CD4-positive, alpha-beta memory T cell (primary cell): ENCODE data around the gene GHRH. TPM values are rescaled to one million over a fixed set of nuclear protein-coding genes. Genes with fewer than 3 reads are reported as not detected.

Source experiments
- CTCF ChIA-PET: fragments of 350-600 bp; sonication (Branson Sonifier 250); formaldehyde crosslinking; loops from one replicate; lab custom pipeline; 2021; ENCODE audit warnings: inconsistent platforms; ENCODE audit not compliant: partially characterized antibody; lab: Charles Lee
- POLR2A ChIA-PET: fragments of 350-600 bp; sonication (Branson Sonifier 250); formaldehyde crosslinking; loops from one replicate; lab custom pipeline; 2021; ENCODE audit not compliant: partially characterized antibody; lab: Charles Lee
- DNase-seq, 5 donors: peaks; one replicate each; pipeline versions ENCODE4 v3.0.0 to v3.0.0-alpha.2; 2020 to 2022; ENCODE audit warnings: mixed read lengths in 1 of 5
- H3K27ac ChIP-seq: one replicate; pipeline ENCODE4 v1.7.0; 2013; ENCODE audit warnings: low read depth, low read length
- H3K27me3 ChIP-seq: 2 replicates; pipeline ENCODE4 v1.7.0; 2013; ENCODE audit warnings: mild to moderate bottlenecking, low read length, moderate library complexity; ENCODE audit not compliant: insufficient read depth
- H3K36me3 ChIP-seq: 2 replicates; pipeline ENCODE4 v1.7.0; 2013; ENCODE audit warnings: mild to moderate bottlenecking, low read length, moderate library complexity; ENCODE audit not compliant: insufficient read depth
- H3K4me1 ChIP-seq: 2 replicates; pipeline ENCODE4 v1.7.0; 2013; ENCODE audit warnings: mild to moderate bottlenecking, low read length, moderate library complexity; ENCODE audit not compliant: insufficient read depth
- H3K4me3 ChIP-seq, 2 donors: one replicate each; pipeline ENCODE4 v1.7.0; 2013; ENCODE audit warnings: low read length in 2 of 2, mild to moderate bottlenecking in 1 of 2
- H3K9me3 ChIP-seq, 2 donors: one replicate each; pipeline ENCODE4 v1.7.0; 2013; ENCODE audit warnings: low read length in 2 of 2, control low read depth in 1 of 2; ENCODE audit not compliant: control insufficient read depth in 1 of 2
- H3K27ac Mint-ChIP-seq, 7 donors: one replicate each; pipeline ENCODE4 v1.8.0; 2020 to 2021; ENCODE audit warnings: mixed read lengths in 7 of 7, mild to moderate bottlenecking in 6 of 7, inconsistent platforms in 3 of 7, moderate library complexity in 3 of 7
- H3K27me3 Mint-ChIP-seq, 2 donors: one replicate each; pipeline ENCODE4 v1.8.0; 2020 to 2021; ENCODE audit warnings: mixed read lengths in 2 of 2
- H3K36me3 Mint-ChIP-seq, 2 donors: one replicate each; pipeline ENCODE4 v1.8.0; 2020 to 2021; ENCODE audit warnings: mixed read lengths in 2 of 2, inconsistent platforms in 1 of 2, mild to moderate bottlenecking in 1 of 2
- H3K4me1 Mint-ChIP-seq, 4 donors: one replicate each; pipeline ENCODE4 v1.8.0; 2020 to 2021; ENCODE audit warnings: mixed read lengths in 4 of 4, mild to moderate bottlenecking in 1 of 4
- H3K4me3 Mint-ChIP-seq, 8 donors: one replicate each; pipeline ENCODE4 v1.8.0; 2020 to 2021; ENCODE audit warnings: mixed read lengths in 8 of 8, mild to moderate bottlenecking in 7 of 8, moderate library complexity in 6 of 8, inconsistent platforms in 3 of 8
- H3K9me3 Mint-ChIP-seq, 8 donors: one replicate each; pipeline ENCODE4 v1.8.0; 2020 to 2021; ENCODE audit warnings: mixed read lengths in 8 of 8, mild to moderate bottlenecking in 5 of 8, inconsistent platforms in 3 of 8, moderate library complexity in 1 of 8
- intact Hi-C: fragments of 100-400 bp; cut with micrococcal nuclease; formaldehyde crosslinking; loops from one replicate; pipeline ENCODE4 v1.15.1; 2023
- polyA plus RNA-seq, 2 donors: library from polyadenylated mRNA; unstranded; fragments of 300-500 nt; fragmentation: Illumina TruSeq; gene quantifications; one replicate each; pipeline ENCODE4 v1.2.3, GENCODE V29; 2021
- total RNA-seq, 2 experiments: library from RNA; stranded (reverse); gene quantifications; one replicate each; pipeline ENCODE4 v1.2.3, GENCODE V29; 2021

Gene GHRH
- total and polyA plus RNA-seq, 4 experiments from 2014 or later: not detected

DNA sequence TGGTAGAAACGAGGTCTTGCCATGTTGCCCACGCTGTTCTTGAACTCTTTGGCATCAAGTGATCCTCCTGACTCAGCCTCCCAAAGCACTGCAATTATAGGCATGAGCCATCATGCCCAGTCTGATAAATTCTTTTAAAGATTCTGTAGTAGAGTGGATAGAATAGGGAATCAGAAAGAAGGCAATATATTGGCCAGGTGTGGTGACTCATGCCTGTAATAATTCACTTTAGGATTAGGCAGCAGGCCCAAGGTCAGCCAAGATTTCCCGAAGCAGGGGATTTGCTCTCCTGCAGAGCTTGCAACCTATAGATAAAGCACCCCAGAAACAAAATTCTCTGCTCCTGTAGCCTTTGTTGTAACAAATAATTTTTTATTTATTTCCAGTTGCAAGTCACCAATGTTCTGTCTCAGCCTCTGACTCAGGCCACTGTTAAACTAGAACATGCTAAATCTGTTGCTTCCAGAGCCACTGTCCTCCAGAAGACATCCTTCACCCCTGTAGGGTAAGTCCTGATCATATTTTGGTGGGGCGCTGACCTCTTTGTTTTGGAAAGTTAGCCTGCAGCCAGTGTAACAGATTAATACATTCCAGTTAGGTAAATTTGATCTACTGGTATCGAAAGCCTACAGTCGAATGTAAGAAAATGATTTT, 51.8 kb downstream of the GHRH start:
- POLR2A ChIA-PET: no interaction called here
- Histone ChIP-seq H3K36me3 (peaks cover 66% of the 10 kb centered on the region), H3K9me3 (no peaks in the 10 kb centered on the region), H3K4me3 (no peak overlapping the region), H3K4me1 (no peaks in the 10 kb centered on the region), H3K27ac (no peak overlapping the region), H3K27me3 (no peaks in the 10 kb centered on the region)
- no peak for DNase-seq
- Mint-ChIP-seq H3K4me3 (no peak overlapping the region), H3K27ac (no peak overlapping the region), H3K4me1 (peaks cover 0 to 7% (median 2%) of the 10 kb centered on the region in 4 donors), H3K27me3 (no peaks in the 10 kb centered on the region), H3K36me3 (peaks cover 34 to 72% of the 10 kb centered on the region in 2 donors), H3K9me3 (no peaks in the 10 kb centered on the region)
- CTCF ChIA-PET: no interaction called here
- intact Hi-C loops: no loop called here

DNA sequence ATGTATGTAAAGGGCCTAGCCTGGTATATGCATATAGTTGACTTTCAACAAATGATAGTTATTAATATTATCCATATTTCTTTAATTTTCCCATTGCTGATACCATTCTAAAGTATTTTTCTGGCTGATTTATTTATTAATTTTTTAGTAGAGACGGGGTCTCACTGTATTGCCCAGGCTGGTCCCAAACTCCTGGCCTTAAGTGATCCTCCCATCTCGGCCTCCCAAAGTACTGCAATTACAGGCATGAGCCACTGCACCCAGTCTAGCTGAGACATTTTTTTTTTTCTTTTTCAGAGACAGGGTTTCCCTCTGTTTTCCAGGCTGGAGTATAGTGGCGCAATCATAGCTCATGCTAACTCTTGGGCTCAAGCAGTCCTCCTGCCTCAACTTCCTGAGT, 52.4 kb downstream of the GHRH start:
- ChIA-PET POLR2A (no interaction called here), CTCF (no interaction called here)
- peaks cover 67% of the 10 kb centered on the region for H3K36me3 ChIP-seq
- no peaks in the 10 kb centered on the region for H3K4me1 ChIP-seq
- peak overlapping the region in 1 of 7 donors; percentile 35 for H3K27ac Mint-ChIP-seq
- H3K4me3 ChIP-seq: no peak overlapping the region
- peaks cover 37 to 73% of the 10 kb centered on the region in 2 donors for H3K36me3 Mint-ChIP-seq
- H3K9me3 ChIP-seq: no peaks in the 10 kb centered on the region
- H3K4me3 Mint-ChIP-seq: no peak overlapping the region
- H3K27me3 ChIP-seq: no peaks in the 10 kb centered on the region
- H3K4me1 Mint-ChIP-seq: peaks cover 0 to 4% (median 3%) of the 10 kb centered on the region in 4 donors
- no peaks in the 10 kb centered on the region for H3K27me3 Mint-ChIP-seq
- H3K9me3 Mint-ChIP-seq: no peaks in the 10 kb centered on the region
- no peak for DNase-seq
- H3K27ac ChIP-seq: no peak overlapping the region
- intact Hi-C loops: no loop called here

DNA sequence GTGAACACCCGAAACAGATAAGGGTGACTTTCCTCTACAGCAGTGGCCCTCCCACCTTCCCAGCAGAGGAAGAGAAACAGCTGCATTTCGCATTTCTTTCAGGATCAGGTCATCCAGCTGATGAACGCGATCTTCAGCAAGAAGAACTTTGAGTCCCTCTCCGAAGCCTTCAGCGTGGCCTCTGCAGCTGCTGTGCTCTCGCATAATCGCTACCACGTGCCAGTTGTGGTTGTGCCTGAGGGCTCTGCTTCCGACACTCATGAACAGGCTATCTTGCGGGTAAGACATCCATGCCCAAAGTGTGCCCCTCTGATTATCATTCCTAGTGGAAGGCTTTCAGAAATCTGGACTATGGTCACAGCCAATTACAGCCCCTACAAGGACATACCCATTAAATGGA, 54.4 kb downstream of the GHRH start:
- Histone ChIP-seq H3K4me1 (no peaks in the 10 kb centered on the region), H3K27me3 (no peaks in the 10 kb centered on the region), H3K36me3 (peaks cover 67% of the 10 kb centered on the region), H3K4me3 (no peak overlapping the region), H3K27ac (no peak overlapping the region), H3K9me3 (no peaks in the 10 kb centered on the region)
- DNase-seq: no peak
- peaks cover 45 to 72% of the 10 kb centered on the region in 2 donors for H3K36me3 Mint-ChIP-seq
- no peaks in the 10 kb centered on the region for H3K27me3 Mint-ChIP-seq
- no peak overlapping the region for H3K27ac Mint-ChIP-seq
- H3K9me3 Mint-ChIP-seq: no peaks in the 10 kb centered on the region
- peaks cover 0 to 6% (median 4%) of the 10 kb centered on the region in 4 donors for H3K4me1 Mint-ChIP-seq
- ChIA-PET CTCF (interaction anchor here (1.5 kb wide), 1 partner anchor 12 kb away, joined by 3 read pairs; no protein-coding TSS in a partner anchor), POLR2A (no interaction called here)
- H3K4me3 Mint-ChIP-seq: no peak overlapping the region
- intact Hi-C loops: no loop called here

DNA sequence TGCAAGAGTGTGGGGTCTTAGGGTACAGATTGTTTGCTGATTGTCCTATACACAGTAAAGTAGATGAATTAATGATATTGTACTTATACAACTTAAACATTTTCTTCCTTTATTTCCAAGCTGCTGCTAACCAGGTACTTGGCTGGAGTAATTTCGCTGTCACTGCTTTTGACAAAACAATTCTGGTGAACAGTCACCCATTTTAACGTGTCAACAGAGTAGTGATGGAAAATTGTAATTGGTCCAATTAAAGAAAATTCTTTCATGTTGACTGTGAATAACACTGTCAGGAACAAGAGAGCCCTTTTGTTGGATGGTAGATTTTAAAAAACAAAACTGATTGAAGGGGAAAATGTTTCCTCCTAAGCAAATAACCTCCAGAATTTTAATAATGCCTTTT, 55.8 kb downstream of the GHRH start:
- no peaks in the 10 kb centered on the region for H3K27me3 Mint-ChIP-seq
- ChIA-PET POLR2A (no interaction called here), CTCF (interaction anchor here (1.3 to 2.4 kb wide), 3 partner anchors 10 to 15 kb away, joined by 5 to 17 read pairs (median 8); no protein-coding TSS in a partner anchor)
- Histone ChIP-seq H3K4me3 (no peak overlapping the region), H3K36me3 (peaks cover 72% of the 10 kb centered on the region), H3K4me1 (no peaks in the 10 kb centered on the region), H3K9me3 (no peaks in the 10 kb centered on the region), H3K27ac (no peak overlapping the region), H3K27me3 (no peaks in the 10 kb centered on the region)
- no peaks in the 10 kb centered on the region for H3K9me3 Mint-ChIP-seq
- intact Hi-C loops: no loop called here
- DNase-seq: no peak
- H3K27ac Mint-ChIP-seq: peak overlapping the region in 2 of 7 donors; percentile 55 to 66
- peaks cover 2 to 7% (median 4%) of the 10 kb centered on the region in 4 donors for H3K4me1 Mint-ChIP-seq
- no peak overlapping the region for H3K4me3 Mint-ChIP-seq
- H3K36me3 Mint-ChIP-seq: peaks cover 54 to 80% of the 10 kb centered on the region in 2 donors

DNA sequence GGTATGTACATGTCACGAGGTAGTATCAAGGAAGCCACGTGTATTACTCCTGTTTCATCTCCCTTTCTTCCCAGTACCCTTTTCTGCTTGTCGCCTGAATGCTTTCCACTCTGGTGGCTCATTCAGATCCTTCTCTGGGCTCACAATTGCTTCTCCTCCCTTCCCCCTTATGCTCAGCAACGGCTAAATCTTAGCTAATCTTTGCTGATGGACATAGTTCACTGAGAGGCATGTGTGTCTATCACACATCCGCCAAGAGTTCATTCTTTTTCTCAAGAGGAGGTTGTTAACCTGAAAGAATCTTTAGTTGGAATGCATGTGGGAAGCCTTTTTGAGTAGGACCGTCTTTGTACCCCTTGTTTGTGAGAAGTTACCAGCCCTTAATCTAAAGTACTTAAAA, 56.5 kb downstream of the GHRH start:
- POLR2A ChIA-PET: no interaction called here
- H3K36me3 Mint-ChIP-seq: peaks cover 60 to 83% of the 10 kb centered on the region in 2 donors
- intact Hi-C loops: no loop called here

DNA sequence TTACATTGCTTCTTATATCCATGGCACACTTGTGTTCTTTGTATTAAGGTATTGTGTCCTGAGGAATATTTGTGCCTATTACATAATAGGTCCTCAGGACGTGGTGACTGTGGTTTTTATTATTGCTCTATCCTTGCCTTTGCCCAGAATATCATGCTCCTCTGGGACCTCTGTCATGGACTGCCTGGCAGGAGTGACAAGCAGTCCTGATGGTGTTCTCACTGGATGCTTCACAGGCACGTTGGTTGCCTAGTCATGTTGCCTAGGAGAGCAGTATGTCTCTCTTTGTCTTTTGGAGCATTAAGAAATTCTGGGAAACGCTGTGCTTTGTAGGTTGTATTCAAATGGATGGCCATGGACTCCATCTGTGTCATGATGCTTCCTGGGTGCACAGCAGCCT, 57.6 kb downstream of the GHRH start:
- peaks cover 65 to 82% of the 10 kb centered on the region in 2 donors for H3K36me3 Mint-ChIP-seq
- Histone ChIP-seq H3K36me3 (peaks cover 80% of the 10 kb centered on the region), H3K4me1 (no peaks in the 10 kb centered on the region), H3K4me3 (no peak overlapping the region), H3K9me3 (no peaks in the 10 kb centered on the region), H3K27me3 (no peaks in the 10 kb centered on the region), H3K27ac (no peak overlapping the region)
- intact Hi-C loops: no loop called here
- ChIA-PET CTCF (interaction anchor here (1.4 to 2.4 kb wide), 2 partner anchors 8 to 29 kb away, joined by 3 to 17 read pairs; no protein-coding TSS in a partner anchor), POLR2A (interaction anchor here (1.1 kb wide), 1 partner anchor 25 kb away, joined by 3 read pairs; no protein-coding TSS in a partner anchor)
- peak overlapping the region in 2 of 7 donors; percentile 51 to 57 for H3K27ac Mint-ChIP-seq
- H3K27me3 Mint-ChIP-seq: no peaks in the 10 kb centered on the region
- peaks cover 4 to 8% (median 6%) of the 10 kb centered on the region in 4 donors for H3K4me1 Mint-ChIP-seq
- no peak for DNase-seq
- no peak overlapping the region for H3K4me3 Mint-ChIP-seq
- H3K9me3 Mint-ChIP-seq: no peaks in the 10 kb centered on the region

More for the DNA sequence above, 56.5 kb downstream of the GHRH start:
- no peaks in the 10 kb centered on the region for H3K27me3 Mint-ChIP-seq
- H3K4me3 ChIP-seq: no peak overlapping the region
- H3K27ac Mint-ChIP-seq: peak overlapping the region in 1 of 7 donors; percentile 38
- no peaks in the 10 kb centered on the region for H3K9me3 Mint-ChIP-seq
- no peaks in the 10 kb centered on the region for H3K9me3 ChIP-seq
- no peak overlapping the region for H3K4me3 Mint-ChIP-seq
- peaks cover 4 to 8% (median 6%) of the 10 kb centered on the region in 4 donors for H3K4me1 Mint-ChIP-seq
- H3K4me1 ChIP-seq: no peaks in the 10 kb centered on the region
- no peaks in the 10 kb centered on the region for H3K27me3 ChIP-seq
- CTCF ChIA-PET: interaction anchor here (1.3 to 2.4 kb wide), 4 partner anchors 9 to 30 kb away, joined by 3 to 17 read pairs (median 6); no protein-coding TSS in a partner anchor
- H3K36me3 ChIP-seq: peaks cover 79% of the 10 kb centered on the region
- H3K27ac ChIP-seq: no peak overlapping the region
- DNase-seq: no peak

DNA sequence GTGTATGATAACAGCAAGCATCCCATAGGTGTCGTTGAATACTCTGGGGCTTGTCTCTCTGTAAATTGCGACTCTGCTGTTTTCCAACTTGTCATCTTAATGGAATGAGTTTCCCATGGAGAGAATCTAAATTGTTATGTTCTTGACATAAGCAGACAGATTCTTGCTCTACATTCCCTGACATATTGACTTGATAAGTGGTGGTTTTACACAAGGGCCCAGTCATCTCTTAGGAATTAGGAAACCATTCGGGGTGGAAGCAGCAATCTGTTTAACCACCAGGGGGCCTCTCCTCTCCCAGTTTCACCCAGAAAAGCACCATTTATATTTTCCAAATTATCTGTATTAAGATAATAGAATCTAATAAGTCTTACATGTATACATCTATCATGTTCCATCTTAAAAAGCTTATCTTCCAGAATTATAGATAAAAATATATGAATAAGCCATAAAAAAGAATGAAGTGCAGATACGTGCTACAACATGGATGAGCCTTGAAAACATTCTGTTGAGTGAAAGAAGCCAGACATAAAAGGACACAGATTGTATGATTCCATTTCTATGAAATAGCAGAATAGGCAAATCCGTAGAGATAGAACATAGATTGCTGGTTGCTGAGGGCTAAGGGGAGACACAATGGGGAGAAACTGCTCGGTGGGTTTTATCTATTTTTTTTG, 59.2 kb downstream of the GHRH start:
- intact Hi-C loops: loop anchor here (1.0 kb wide), 1 partner anchor 332 kb away; no protein-coding TSS in a partner anchor
- Histone ChIP-seq H3K27me3 (no peaks in the 10 kb centered on the region), H3K27ac (no peak overlapping the region), H3K4me3 (no peak overlapping the region), H3K36me3 (peaks cover 79% of the 10 kb centered on the region), H3K4me1 (no peaks in the 10 kb centered on the region), H3K9me3 (no peaks in the 10 kb centered on the region)
- H3K4me1 Mint-ChIP-seq: peaks cover 4 to 19% (median 8%) of the 10 kb centered on the region in 4 donors
- ChIA-PET CTCF (interaction anchor here (0.7 to 1.4 kb wide), 9 partner anchors 11 to 335 kb away, joined by 3 to 6 read pairs (median 3); partner anchors contain the start of gene BLCAP), POLR2A (no interaction called here)
- H3K36me3 Mint-ChIP-seq: peaks cover 63 to 83% of the 10 kb centered on the region in 2 donors
- no peaks in the 10 kb centered on the region for H3K9me3 Mint-ChIP-seq
- H3K4me3 Mint-ChIP-seq: no peak overlapping the region
- peak overlapping the region in 2 of 7 donors; percentile 9 to 64 for H3K27ac Mint-ChIP-seq
- H3K27me3 Mint-ChIP-seq: no peaks in the 10 kb centered on the region
- DNase-seq: peak in 2 of 5 donors; percentile 19 to 26
